LHCN-M2 (cell line): ENCODE measurements around the gene ZFHX3. TPM values are rescaled to one million over a fixed set of nuclear protein-coding genes. Genes with fewer than 3 reads are reported as not detected.
A peak's percentile ranks its signal among the peaks of the same experiment; 100 is the strongest.

Source experiments
- DNase-seq: peaks from one replicate; pipeline ENCODE4 v3.0.0-alpha.2; 2012; ENCODE audit warnings: low read depth
- total RNA-seq: library from RNA; depleted of rRNA; stranded (reverse); fragments of >200 nt; gene quantifications from 2 replicates; pipeline ENCODE4 v1.2.3, GENCODE V29; 2014

ZFHX3 gene
- total RNA-seq, 1 experiment from 2014 or later: 5.1 TPM

GRCh38 chr16:72749091-72749490 lies 298.8 kb downstream of the ZFHX3 start:
- no peak for DNase-seq

- no peak for DNase-seq
These were observed 303.7 kb downstream of the ZFHX3 start for GRCh38 chr16:72744076-72744793.

- no peak for DNase-seq
These were observed 304.7 kb downstream of the ZFHX3 start for GRCh38 chr16:72743011-72743761.

- peak; percentile 47 for DNase-seq
These were observed 307.6 kb downstream of the ZFHX3 start for GRCh38 chr16:72740347-72740746.

GRCh38 chr16:72739577-72739976 lies 308.4 kb downstream of the ZFHX3 start:
- DNase-seq: peak; percentile 48

GRCh38 chr16:72736074-72736473 lies 311.9 kb downstream of the ZFHX3 start:
- no peak for DNase-seq
